T-helper 17 cell (primary cell): ENCODE results near the gene KLHDC8A. TPM values are rescaled to one million over a fixed set of nuclear protein-coding genes. Genes with fewer than 3 reads are reported as not detected.
"Not testable (repeated sequence)": the region's sequence is repeated elsewhere in the genome, so short reads cannot be mapped to it uniquely, and the experiment has no call there.

ENCODE experiments used
- ATAC-seq: fragments of 150-1000 bp; cut with Tn5 transposase; 2 replicates; pipeline ENCODE4 v1.10.0; 2021; ENCODE audit warnings: mild to moderate bottlenecking, moderate library complexity
- DNase-seq, 3 donors: peaks; one replicate each; pipeline versions ENCODE4 v3.0.0 to v3.0.0-alpha.2; 2020 to 2021
- H3K9me3 ChIP-seq: one replicate; pipeline ENCODE4 v1.7.0; 2013; ENCODE audit warnings: low read length, mild to moderate bottlenecking; ENCODE audit not compliant: control insufficient read depth, poor library complexity, severe bottlenecking
- H3K27ac Mint-ChIP-seq: one replicate; pipeline ENCODE4 v1.8.0; 2022; ENCODE audit warnings: mild to moderate bottlenecking, moderate library complexity, mixed read lengths
- H3K27me3 Mint-ChIP-seq: one replicate; pipeline ENCODE4 v1.8.0; 2022; ENCODE audit warnings: mixed read lengths
- H3K36me3 Mint-ChIP-seq: one replicate; pipeline ENCODE4 v1.8.0; 2022; ENCODE audit warnings: low read depth, mixed read lengths
- H3K4me1 Mint-ChIP-seq: one replicate; pipeline ENCODE4 v1.8.0; 2022; ENCODE audit warnings: mild to moderate bottlenecking, mixed read lengths
- H3K4me3 Mint-ChIP-seq: one replicate; pipeline ENCODE4 v1.8.0; 2022; ENCODE audit warnings: mild to moderate bottlenecking, moderate library complexity, mixed read lengths
- total RNA-seq, 4 donors: library from RNA in 2 of 4; stranded (reverse) in 2 of 4; gene quantifications; one replicate each; pipeline ENCODE4 v1.2.3 and lab custom pipeline; 2022 to 2026

The KLHDC8A gene, protein sequence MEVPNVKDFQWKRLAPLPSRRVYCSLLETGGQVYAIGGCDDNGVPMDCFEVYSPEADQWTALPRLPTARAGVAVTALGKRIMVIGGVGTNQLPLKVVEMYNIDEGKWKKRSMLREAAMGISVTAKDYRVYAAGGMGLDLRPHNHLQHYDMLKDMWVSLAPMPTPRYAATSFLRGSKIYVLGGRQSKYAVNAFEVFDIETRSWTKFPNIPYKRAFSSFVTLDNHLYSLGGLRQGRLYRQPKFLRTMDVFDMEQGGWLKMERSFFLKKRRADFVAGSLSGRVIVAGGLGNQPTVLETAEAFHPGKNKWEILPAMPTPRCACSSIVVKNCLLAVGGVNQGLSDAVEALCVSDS
- total RNA-seq = not detected
- total RNA-seq (lab: John Stamatoyannopoulos, UW) = 0 reads per million in 2 donors

DNA sequence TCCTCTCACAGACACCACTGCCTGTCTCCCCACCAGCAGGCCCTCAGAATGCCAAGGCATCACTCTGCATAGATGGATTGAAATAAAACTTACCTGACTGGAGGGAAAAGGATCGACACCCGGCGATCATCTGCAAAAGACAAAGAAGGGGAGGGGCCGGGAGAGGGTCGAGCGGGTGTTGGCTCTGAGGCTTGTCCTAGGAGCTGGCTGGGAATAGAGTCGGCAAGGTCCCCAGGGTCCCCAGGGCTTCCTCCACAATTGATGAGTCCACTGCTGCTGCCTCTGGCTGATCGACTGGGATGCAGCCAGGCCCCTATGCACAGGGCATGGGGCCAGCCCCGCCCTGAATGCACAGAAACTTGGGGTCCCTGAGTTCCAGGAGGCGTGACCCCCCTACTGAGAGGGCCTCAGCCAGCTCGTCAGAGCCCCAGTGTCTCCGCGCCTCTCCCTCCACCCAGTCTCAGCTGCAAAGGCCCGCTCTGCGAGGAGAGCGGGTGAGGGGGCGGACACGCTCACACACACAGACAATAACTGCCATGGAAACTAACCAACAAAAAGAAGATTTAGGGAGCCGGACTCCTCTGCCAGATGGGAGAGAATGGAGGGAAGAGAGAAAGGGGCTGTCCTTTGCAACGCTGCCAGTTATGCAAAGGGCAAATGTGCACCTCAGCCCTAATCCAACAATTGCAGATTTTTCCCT, at the start of gene KLHDC8A:
KLHDC8A (minus strand) TSS at position 483 of the 700 bp plus-strand sequence. CDS start 13,318 bp downstream, outside the sequence.
- H3K4me1 Mint-ChIP-seq = peaks cover 10% of the 10 kb centered on the region
- ATAC-seq (no peak), DNase-seq (no peak)
- no peak within 1 kb of the TSS for H3K27ac Mint-ChIP-seq
- H3K27me3 Mint-ChIP-seq = peaks cover 49% of the 10 kb centered on the region
- H3K4me3 Mint-ChIP-seq = no peak within 1 kb of the TSS
- no peaks in the 10 kb centered on the region for H3K9me3 ChIP-seq
- H3K36me3 Mint-ChIP-seq = peaks cover 3% of the 10 kb centered on the region

DNA sequence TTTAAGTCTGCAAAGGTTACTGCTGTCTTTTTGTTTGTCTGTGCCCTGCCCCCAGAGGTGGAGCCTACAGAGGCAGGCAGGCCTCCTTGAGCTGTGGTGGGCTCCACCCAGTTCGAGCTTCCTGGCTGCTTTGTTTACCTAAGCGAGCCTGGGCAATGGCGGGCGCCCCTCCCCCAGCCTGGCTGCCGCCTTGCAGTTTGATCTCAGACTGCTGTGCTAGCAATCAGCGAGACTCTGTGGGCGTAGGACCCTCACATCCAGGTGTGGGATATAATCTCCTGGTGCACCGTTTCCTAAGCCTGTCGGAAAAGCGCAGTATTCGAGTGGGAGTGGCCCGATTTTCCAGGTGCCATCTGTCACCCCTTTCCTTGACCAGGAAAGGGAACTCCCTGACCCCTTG, 49.5 kb upstream of the KLHDC8A start:
- not testable (repeated sequence) for H3K27ac Mint-ChIP-seq, H3K36me3 Mint-ChIP-seq, H3K4me1 Mint-ChIP-seq, H3K27me3 Mint-ChIP-seq, ATAC-seq, H3K9me3 ChIP-seq, DNase-seq
- H3K4me3 Mint-ChIP-seq = peak overlapping the region; percentile 58

DNA sequence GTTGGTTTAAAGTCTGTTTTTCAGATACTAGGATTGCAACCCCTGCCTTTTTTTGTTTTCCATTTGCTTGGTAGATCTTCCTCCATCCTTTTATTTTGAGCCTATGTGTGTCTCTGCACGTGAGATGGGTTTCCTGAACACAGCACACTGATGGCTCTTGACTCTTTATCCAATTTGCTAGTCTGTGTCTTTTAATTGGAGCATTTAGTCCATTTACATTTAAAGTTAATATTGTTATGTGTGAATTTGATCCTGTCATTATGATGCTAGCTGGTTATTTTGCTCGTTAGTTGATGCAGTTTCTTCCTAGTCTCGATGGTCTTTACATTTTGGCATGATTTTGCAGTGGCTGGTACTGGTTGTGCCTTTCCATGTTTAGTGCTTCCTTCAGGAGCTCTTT, 47.8 kb upstream of the KLHDC8A start:
- not testable (repeated sequence) for H3K27ac Mint-ChIP-seq, H3K9me3 ChIP-seq, H3K4me3 Mint-ChIP-seq, H3K36me3 Mint-ChIP-seq, ATAC-seq, DNase-seq, H3K27me3 Mint-ChIP-seq, H3K4me1 Mint-ChIP-seq

DNA sequence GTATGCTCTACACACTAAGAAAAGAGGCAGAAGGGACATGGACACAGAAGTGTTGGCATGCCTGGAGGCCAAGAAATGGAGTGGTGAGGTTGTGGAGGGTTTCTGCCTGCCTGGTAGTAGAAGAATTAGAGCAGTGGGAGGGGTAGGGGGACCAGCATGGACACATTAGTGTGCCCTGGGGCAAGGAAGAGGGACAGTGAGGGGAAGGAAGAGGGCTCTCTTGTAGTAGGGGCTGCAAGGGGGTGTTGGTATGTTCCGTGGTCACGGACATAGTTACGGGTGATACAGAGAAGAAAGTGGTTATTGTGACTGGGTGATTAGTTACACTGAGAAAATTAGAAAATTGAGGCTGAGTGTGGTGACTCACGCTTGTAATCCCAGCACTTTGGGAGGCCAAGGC, 41.9 kb upstream of the KLHDC8A start:
- ATAC-seq (no peak), DNase-seq (no peak)
- Mint-ChIP-seq H3K4me1 (peaks cover 6% of the 10 kb centered on the region), H3K27me3 (peaks cover 5% of the 10 kb centered on the region), H3K27ac (peak overlapping the region; percentile 82), H3K4me3 (no peak overlapping the region), H3K36me3 (peaks cover 2% of the 10 kb centered on the region)
- no peaks in the 10 kb centered on the region for H3K9me3 ChIP-seq

DNA sequence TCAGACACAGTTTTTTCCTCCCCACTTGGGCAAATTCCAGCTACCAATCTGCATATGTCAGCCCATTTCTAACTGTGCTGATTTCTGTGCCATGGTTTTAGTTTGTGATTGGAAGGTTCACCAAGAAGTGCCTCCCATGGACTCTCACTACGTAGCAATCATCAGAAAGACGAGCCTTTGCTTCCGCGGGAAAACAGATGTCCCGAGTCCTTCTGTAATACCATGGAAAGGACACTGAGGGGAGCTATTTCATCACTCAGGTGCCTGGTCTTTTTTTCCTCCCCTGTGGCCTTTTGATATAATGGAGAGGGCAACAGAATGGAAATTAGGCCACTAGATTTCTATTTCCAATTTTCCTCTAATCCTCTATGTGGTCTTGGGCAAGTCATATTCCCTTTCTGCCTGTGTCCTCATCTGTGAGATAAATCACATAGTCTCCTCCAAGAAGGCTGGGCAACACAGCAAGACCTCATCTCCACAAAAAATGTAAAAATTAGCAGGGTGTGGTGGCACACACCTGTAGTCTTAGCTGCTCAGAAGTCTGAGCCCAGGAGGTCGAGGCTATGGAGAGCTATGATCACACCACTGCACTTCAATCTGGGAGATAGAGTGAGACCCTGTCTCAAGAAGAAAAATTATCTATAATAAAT, 40.4 kb upstream of the KLHDC8A start:
- peak; percentile 54 for ATAC-seq
- DNase-seq = no peak
- Mint-ChIP-seq H3K36me3 (no peaks in the 10 kb centered on the region), H3K4me3 (no peak overlapping the region), H3K27ac (no peak overlapping the region), H3K27me3 (peaks cover 16% of the 10 kb centered on the region), H3K4me1 (peaks cover 6% of the 10 kb centered on the region)
- no peaks in the 10 kb centered on the region for H3K9me3 ChIP-seq

DNA sequence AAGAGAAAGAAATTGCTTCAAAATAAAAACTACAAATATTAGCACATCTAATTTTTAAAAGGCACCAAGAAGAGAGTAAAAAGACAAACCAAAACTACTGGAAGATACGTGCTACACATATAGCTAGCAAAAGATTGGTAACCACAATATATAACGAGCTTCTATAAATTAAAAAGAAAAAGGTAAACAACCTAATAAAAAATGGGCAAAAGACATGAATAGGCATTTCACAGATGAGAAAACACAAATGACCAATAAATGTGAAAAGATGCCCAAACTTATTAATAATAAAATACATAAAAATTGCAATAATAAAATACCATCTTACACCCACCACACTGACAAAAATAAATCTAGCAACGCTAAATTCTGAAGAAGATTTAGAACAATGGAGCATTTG, 38.9 kb upstream of the KLHDC8A start:
- no peaks in the 10 kb centered on the region for H3K9me3 ChIP-seq
- no peak overlapping the region for H3K27ac Mint-ChIP-seq
- H3K4me1 Mint-ChIP-seq = peaks cover 6% of the 10 kb centered on the region
- peaks cover 28% of the 10 kb centered on the region for H3K27me3 Mint-ChIP-seq
- H3K36me3 Mint-ChIP-seq = no peaks in the 10 kb centered on the region
- no peak overlapping the region for H3K4me3 Mint-ChIP-seq
- DNase-seq (no peak), ATAC-seq (no peak)

DNA sequence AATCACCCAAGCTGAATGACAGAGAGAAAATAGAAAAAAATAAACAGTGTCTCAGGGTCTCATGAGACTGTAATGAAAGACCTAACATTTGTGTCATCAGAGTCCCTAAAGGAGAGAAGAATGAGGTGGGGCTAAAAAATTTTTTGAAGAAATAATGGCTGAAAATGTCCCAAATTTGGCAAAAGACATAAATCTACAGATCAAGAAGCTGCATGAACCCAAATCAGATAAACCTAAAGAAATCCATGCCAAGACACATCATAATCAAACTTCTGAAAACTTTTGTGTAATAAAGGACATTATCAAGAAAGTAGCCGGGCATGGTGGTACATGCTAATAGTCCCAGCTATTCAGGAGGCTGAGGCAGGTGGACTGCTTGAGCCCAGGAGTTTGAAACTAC, 35.9 kb upstream of the KLHDC8A start:
- no peaks in the 10 kb centered on the region for H3K9me3 ChIP-seq
- no peak for ATAC-seq
- no peak for DNase-seq
- no peak overlapping the region for H3K4me3 Mint-ChIP-seq
- H3K27ac Mint-ChIP-seq = no peak overlapping the region
- peaks cover 45% of the 10 kb centered on the region for H3K27me3 Mint-ChIP-seq
- H3K36me3 Mint-ChIP-seq = no peaks in the 10 kb centered on the region
- H3K4me1 Mint-ChIP-seq = no peaks in the 10 kb centered on the region

DNA sequence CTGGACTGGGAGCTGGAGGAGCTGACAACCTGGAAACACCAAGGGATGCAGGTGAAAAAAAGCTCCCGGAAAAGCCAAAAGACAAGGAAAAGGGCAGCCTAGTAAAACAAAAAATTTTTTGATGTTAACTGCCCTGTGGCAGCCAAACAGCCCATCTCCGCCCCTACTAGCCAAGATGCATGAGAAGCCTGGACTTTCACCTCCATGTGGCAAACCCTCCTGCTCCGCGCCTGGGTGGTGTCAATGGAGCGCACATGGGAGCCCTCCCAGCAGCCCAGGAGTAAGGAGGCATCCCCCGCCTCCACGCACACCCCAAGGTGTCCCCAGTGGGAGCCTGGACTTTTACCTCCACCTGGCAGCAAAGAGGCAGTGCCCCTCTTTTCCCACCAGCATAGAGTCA, 34.7 kb upstream of the KLHDC8A start:
- Mint-ChIP-seq H3K36me3 (no peaks in the 10 kb centered on the region), H3K27me3 (peaks cover 46% of the 10 kb centered on the region), H3K4me3 (no peak overlapping the region), H3K27ac (no peak overlapping the region), H3K4me1 (no peaks in the 10 kb centered on the region)
- no peaks in the 10 kb centered on the region for H3K9me3 ChIP-seq
- DNase-seq = no peak
- ATAC-seq = no peak

DNA sequence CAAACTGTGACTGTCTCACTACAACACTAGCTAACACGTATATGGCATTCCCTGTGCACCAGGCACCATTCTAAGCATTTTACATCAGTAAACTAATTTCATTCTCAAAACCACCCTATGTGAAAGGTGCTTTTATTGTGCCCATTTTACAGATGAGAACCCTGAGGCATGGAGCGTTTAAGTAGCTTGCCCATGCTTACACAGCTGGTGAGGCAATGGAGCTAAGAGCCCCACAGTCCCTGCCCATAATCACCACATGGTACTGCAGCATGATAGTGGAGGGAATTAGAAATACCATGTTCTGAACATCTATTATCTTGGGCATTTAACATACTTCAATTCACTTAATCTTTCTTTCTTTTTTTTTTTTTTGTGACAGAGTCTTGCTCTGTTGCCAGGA, 31.1 kb upstream of the KLHDC8A start:
- no peak for ATAC-seq
- Mint-ChIP-seq H3K27ac (no peak overlapping the region), H3K27me3 (peaks cover 36% of the 10 kb centered on the region), H3K36me3 (no peaks in the 10 kb centered on the region), H3K4me3 (no peak overlapping the region), H3K4me1 (no peaks in the 10 kb centered on the region)
- DNase-seq = no peak
- H3K9me3 ChIP-seq = no peaks in the 10 kb centered on the region

DNA sequence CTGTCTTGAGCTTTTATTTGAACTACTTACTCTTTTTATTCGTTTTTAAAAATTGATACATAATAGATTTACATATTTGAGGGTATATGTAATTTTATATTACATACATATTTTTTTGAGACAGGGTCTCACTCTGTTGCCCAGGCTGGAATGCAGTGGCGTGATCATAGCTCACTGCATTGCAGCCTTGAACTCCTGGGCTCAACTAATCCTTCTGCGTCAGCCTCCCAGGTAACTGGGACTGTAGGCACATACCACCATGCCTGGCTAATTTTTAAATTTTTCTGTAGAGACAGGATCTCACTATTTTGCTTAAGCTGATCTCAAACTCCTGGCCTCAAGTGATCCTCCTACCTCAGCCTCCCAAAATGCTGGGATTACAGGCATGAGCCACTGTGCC, 26.3 kb upstream of the KLHDC8A start:
- not testable (repeated sequence) for H3K9me3 ChIP-seq, H3K27ac Mint-ChIP-seq, H3K4me1 Mint-ChIP-seq, H3K4me3 Mint-ChIP-seq, DNase-seq, ATAC-seq, H3K36me3 Mint-ChIP-seq
- peaks cover 20% of the 10 kb centered on the region for H3K27me3 Mint-ChIP-seq

DNA sequence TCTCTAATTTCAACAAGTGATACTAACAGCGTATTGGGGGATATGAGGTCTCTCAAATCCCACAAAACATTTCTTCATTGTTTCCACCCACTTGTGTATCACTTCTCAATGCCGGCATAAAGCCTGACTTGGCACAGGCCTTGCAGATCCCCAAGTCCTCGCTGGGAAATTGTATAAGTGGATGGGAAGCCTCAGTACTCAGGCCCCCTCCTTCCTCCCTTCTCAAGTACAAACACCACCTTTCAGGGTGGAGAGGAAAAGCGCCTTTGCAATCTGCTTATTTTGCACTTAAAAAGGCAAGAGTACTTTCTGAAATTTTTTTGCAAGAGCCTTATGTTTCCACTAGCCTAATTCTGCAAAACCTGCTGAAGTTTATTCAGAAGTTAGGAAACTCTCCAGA, 25.8 kb upstream of the KLHDC8A start:
- Mint-ChIP-seq H3K36me3 (no peaks in the 10 kb centered on the region), H3K4me1 (no peaks in the 10 kb centered on the region), H3K27ac (no peak overlapping the region), H3K27me3 (peaks cover 15% of the 10 kb centered on the region), H3K4me3 (no peak overlapping the region)
- ATAC-seq (no peak), DNase-seq (no peak)
- no peaks in the 10 kb centered on the region for H3K9me3 ChIP-seq

DNA sequence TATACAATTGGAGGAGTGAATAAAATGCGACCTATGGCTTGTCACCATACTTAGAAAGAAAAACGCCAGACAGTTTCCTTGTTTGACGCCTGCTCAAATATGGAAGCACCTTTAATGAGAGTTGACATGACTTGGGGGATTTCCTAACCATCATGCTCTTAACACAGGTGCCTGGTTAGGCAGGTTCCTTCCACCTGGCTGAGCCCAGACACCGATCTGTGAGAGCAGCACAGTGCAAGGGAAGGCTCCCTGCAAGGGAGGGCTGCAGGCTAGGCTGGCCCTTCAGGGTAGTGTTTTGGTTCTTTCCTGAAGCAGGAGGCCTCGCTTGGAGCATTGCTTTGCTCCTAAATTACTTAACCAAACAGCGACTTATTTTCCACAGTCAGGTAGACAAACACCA, 24.6 kb upstream of the KLHDC8A start:
- DNase-seq (no peak), ATAC-seq (no peak)
- Mint-ChIP-seq H3K27ac (no peak overlapping the region), H3K36me3 (peaks cover under 1% of the 10 kb centered on the region), H3K27me3 (peaks cover 15% of the 10 kb centered on the region), H3K4me3 (no peak overlapping the region), H3K4me1 (peaks cover 5% of the 10 kb centered on the region)
- H3K9me3 ChIP-seq = no peaks in the 10 kb centered on the region

DNA sequence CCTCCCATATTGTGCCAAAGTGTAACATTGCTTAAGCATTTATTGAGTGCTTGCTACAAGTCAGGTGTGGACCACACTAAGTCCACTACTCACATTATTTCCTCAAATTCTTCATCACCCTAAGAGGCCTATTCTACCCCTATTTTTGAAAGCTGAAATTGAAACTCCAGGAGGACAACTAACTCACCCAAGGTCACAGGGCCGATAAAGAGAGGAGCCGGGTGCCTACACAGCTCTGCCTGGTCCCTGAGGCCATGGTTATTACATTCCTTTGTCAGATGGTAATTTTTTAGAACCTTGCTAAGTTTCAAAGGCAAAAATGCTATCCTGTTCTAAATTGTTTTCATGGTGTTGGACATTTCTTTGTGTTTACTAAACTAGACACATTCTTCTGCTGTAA, 24.2 kb upstream of the KLHDC8A start:
- Mint-ChIP-seq H3K4me3 (no peak overlapping the region), H3K27me3 (peaks cover 18% of the 10 kb centered on the region), H3K27ac (no peak overlapping the region), H3K4me1 (peaks cover 9% of the 10 kb centered on the region), H3K36me3 (peaks cover 2% of the 10 kb centered on the region)
- ATAC-seq = no peak
- no peaks in the 10 kb centered on the region for H3K9me3 ChIP-seq
- no peak for DNase-seq
